GM19351 (cell line): ENCODE data around the gene EHMT2.
A peak's percentile ranks its signal among the peaks of the same experiment; 100 is the strongest.
"Not testable (repeated sequence)": the region's sequence is repeated elsewhere in the genome, so short reads cannot be mapped to it uniquely, and the experiment has no call there.

Experiments
- ATAC-seq: cut with Tn5 transposase; IDR thresholded peaks from one replicate; pipeline ENCODE4 v1.9.1; 2021; ENCODE audit warnings: mild to moderate bottlenecking, moderate library complexity; ENCODE audit not compliant: unreplicated experiment

EHMT2 gene

GRCh38 chr6:31915756-31916155 is 18.3 kb upstream of the EHMT2 start:
- no peak for ATAC-seq

- no peak for ATAC-seq
Measured at GRCh38 chr6:31915351-31915750, 17.9 kb upstream of the EHMT2 start.

GRCh38 chr6:31911826-31912585 is 14.5 kb upstream of the EHMT2 start:
- ATAC-seq, result no peak

GRCh38 chr6:31909298-31909697 is 11.8 kb upstream of the EHMT2 start:
- ATAC-seq, result not testable (repeated sequence)

- peak; percentile 85 for ATAC-seq
Measured at GRCh38 chr6:31908791-31909190, 11.3 kb upstream of the EHMT2 start.

DNA sequence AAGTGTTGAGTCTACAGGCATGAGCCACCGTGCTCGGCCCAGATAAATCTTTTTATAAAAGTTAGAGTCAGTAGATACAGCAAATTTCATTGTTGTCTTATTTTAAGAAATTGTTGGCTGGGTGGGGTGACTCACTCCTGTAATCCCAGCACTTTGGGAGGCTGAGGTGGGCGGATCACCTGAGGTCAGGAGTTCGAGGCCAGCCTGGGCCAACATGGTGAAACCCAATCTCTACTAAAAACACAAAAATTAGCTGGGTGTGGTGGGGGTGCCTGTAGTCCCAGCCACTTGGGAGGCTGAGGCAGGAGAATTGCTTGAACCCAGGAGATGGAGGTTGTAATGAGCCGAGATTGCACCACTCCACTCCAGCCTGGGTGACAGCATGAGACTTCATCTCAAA is 10.8 kb upstream of the EHMT2 start:
- not testable (repeated sequence) for ATAC-seq

- no peak for ATAC-seq
Measured at GRCh38 chr6:31907158-31907813, 9.8 kb upstream of the EHMT2 start.

DNA sequence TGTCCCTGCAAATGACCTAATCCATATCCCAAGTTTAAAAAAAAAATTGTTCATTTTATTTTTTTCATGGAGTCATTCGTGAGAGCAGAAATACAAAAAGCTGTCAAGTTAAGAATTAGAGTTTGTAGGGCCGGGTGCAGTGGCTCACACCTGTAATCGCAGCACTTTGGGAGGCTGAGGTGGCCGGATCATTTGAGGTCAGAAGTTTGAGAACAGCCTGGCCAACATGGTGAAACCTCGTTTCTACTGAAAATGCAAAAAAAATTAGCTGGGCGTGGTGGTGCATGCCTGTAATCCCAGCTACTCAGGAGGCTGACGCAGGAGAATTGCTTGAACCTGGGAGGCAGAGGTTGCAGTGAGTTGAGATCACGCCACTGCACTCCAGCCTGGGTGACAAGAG is 9.2 kb upstream of the EHMT2 start:
- not testable (repeated sequence) for ATAC-seq

- no peak for ATAC-seq
Measured at GRCh38 chr6:31906122-31906521, 8.6 kb upstream of the EHMT2 start.

DNA sequence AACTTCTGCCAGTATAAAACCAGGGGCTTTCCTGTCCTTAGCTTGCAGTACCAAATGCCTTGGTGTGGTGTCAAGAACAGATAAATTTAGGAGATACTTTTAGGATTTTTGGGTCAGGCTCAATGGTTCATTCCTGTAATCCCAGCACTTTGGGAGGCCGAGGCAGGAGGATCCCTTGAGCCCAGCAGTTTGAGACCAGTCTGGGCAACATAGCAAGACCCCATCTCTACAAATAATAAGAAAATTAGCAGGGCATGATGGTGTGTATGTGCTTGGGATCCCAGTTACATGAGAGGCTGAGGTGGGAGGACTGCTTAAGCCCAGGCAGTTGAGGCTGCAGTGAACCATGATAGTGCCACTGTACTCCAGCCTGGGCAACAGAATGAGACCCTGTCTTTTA is 7.5 kb upstream of the EHMT2 start:
- ATAC-seq, result no peak

GRCh38 chr6:31903957-31904356 is 6.5 kb upstream of the EHMT2 start:
- ATAC-seq, result no peak

GRCh38 chr6:31901953-31902643 is 4.6 kb upstream of the EHMT2 start, which contains the start of gene ZBTB12:
Gene ZBTB12, minus strand, starts transcription at chr6:31902086. Its CDS starts 781 bp downstream, at chr6:31901305.
- ATAC-seq, result peak; percentile 53

DNA sequence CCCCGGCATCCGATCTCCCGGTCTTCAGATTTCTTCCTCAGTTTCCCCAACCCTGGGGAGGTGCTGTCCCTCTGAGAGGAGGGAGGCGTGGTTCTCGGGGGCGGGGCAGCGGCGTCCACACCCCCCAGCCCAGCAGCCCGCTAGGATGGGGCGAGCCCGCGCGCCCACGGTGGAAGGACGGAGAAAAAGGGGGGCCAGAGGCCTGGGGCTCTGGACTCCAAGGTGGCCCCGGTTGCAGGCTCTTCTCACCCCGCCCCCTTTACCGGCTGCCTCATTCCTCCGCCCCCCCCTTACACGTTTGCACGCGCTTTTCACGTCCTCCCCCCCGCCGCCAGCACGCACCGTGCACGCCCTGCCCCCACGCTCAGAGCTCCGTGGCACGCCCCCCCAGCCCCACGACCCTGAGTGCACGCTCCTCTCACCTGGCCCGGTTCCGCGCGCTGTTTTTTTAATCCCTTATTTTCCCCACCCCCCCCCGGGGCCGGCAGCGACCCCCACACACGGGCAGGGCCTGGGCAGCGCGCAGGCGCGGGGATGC is 4.0 kb upstream of the EHMT2 start:
- no peak for ATAC-seq

DNA sequence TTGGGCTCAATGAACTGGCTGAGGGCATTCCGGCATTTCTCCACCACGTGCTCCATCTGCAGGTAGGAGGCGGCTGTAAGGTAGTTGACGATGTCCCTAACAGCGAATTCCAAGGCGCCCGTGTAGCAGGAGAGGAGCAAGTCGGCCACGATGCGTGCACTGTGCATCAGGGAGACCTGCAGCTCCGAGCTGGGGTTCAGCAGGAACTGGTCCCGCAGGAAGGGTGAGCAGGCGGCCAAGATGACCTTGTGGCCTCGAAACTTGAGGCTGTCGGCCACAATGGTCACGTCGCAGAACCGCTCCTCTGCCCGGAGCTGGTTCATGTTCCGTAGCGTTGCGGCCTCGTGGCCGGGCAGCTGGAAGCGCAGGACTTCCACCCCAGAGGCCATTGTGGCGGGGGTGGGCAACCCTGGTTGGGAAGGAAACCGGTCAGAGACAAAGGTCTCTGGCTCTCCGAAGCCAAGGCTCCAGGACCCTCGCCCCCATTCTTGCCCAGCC is 3.5 kb upstream of the EHMT2 start:
- no peak for ATAC-seq

DNA sequence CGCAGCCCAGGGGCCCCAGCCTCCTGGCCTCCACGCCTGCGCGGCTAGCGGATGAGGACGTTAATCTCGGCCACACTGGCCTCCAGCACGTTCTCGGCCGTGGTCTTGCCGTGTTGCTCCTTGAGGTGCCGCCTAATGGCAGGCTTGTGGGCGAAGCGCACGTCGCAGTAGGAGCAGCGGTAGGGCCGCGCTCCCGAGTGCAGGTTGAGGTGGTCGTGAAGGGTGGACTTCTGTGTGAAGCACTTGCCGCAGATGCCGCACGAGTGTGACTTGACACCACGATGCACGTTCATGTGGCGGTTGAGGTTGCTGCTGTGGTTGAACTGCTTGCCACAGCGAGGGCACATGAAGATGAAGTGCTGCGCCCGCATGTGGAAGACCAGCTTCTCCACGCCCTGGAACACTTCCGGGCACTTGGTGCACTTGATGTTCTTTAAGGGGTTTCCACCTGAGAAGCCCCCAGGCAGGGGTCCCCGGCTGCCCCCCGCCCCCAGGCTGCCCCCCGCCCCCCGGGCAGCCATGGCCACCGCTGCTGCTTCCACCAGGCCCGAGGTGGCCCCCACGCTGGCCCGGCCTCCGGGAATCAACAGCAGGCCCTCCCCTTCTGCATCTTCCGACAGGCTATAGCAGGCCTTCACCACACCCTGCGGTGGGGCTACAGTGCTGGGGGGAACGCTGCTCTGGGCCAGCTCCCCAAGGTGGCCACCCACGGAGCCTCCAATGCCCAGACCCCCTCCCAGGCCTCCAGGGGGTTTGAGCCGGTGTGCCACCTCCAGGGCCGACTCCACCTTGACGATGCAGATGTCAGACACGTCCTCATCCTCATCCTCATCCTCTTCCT is 2.6 kb upstream of the EHMT2 start:
- ATAC-seq, result no peak

DNA sequence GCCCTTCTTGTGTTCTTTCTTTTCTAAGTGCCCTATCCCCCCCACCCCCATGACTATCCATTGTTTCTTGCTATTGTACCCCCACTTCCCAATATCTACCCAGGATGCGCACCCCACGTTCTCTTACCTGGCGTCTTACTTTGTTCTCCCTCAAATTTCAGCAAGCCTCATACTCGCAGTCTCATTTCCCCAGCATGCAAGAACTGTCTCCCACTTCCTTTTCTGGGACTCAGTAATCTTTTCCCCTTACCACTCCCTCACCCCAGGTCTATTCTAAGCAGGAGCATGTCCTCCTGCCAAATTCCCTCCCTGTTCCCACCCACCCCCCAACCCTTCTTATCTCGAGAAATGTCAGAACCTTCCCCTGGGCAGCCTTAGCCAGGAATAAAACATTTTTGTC is 1.7 kb upstream of the EHMT2 start:
- ATAC-seq, result no peak

GRCh38 chr6:31898383-31899011 is 999 bp upstream of the EHMT2 start:
- no peak for ATAC-seq

DNA sequence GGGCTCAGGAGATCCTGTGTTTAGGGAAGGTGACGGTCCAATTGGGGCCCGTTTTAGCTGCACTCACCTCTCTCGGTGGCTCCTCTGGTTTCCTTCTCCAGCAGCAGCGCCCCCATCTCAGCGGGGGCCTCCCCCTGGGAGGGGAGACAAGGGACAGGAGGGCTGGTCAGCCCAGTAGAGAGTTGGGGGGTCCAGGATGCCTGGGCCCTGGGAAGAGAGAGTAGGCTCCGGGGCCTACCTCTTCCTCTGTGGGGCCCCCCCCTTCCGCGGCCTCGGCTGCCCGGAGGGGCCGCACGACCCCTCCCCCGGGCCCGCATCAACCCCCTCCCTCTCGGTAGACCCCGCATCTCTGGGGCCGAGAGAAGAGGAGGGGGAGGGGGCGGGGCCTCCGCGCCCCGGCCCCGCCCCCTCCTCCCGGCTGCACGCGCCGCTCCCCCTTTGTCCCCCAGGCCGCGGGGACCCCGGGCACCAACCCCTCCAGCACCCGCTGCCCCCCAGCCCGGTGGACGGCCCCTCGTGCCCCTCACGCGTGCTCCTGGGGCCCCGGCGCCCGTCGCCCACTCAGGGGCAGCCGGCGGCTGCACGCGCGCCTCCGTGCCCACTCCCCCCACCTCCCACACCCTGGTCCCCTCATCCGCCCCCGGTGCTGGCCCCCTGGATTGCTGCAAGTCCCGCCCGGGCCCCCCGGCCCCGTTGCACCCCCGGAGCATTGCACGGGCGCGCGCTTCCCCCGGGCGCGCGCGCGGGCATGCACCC is 464 bp downstream of the EHMT2 start:
- ATAC-seq, result no peak

- ATAC-seq, result no peak
Measured at GRCh38 chr6:31896493-31896855, 1.0 kb downstream of the EHMT2 start.
